ENCODE results near the gene PSMD2.

DNA sequence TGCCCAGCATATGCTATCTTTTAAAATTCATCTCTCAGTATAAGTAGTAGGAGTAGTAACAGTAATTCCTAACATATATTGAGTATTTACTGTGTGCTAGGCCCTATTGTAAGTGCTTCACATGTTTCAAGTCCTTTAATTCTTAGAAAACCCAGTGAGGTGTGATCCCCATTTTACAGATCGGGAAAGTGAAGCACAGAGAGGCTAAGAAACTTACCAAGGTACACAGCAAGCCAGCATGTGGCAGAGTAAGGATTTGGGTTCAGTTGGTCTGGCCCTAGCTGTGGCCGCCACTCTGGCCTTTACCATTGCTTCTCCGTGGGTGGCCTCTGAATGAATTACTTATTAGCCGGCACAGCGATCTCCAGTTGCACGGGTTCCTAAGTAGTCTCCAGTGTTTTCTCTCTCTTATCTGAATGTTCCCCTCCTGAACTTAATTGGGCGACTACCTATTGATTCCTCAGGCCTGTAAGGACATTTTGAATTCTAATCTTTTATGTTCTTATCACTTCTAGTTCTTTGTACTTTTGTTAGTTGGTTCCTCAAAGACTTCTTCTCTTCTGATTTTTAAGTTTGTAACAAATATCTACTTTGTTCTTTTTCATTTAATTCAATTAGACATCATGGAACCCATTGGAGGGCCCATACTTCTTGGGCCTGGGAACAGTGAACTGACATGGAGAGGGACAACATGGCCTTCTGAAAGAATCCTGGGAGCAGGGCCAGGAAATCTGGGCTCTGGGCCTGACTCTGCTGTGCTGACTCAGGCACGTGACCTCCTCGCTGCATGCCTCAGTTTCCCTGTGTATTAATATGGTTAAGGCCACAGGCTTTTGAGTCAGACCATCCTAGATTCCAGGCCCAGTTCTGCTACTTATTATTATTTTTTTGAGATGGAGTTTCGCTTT lies 50.8 kb downstream of the PSMD2 start:
- TF ChIP-seq, protein P1, sequence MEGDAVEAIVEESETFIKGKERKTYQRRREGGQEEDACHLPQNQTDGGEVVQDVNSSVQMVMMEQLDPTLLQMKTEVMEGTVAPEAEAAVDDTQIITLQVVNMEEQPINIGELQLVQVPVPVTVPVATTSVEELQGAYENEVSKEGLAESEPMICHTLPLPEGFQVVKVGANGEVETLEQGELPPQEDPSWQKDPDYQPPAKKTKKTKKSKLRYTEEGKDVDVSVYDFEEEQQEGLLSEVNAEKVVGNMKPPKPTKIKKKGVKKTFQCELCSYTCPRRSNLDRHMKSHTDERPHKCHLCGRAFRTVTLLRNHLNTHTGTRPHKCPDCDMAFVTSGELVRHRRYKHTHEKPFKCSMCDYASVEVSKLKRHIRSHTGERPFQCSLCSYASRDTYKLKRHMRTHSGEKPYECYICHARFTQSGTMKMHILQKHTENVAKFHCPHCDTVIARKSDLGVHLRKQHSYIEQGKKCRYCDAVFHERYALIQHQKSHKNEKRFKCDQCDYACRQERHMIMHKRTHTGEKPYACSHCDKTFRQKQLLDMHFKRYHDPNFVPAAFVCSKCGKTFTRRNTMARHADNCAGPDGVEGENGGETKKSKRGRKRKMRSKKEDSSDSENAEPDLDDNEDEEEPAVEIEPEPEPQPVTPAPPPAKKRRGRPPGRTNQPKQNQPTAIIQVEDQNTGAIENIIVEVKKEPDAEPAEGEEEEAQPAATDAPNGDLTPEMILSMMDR (IDR thresholded peaks at IDR 0.05) = no peak
- TF ChIP-seq POLR2A (IDR thresholded peaks at IDR 0.05) = no peak

Data from heart left ventricle (tissue), 13 donors.